SKM-1 (cell line): ENCODE data around the gene BTRC.
"Not testable (repeated sequence)": the region's sequence is repeated elsewhere in the genome, so short reads cannot be mapped to it uniquely, and the experiment has no call there.

Experiments used
- DNase-seq: peaks from one replicate; lab custom pipeline; 2025; ENCODE audit not compliant: unreplicated experiment; lab: John Stamatoyannopoulos, UW

Gene BTRC

DNA sequence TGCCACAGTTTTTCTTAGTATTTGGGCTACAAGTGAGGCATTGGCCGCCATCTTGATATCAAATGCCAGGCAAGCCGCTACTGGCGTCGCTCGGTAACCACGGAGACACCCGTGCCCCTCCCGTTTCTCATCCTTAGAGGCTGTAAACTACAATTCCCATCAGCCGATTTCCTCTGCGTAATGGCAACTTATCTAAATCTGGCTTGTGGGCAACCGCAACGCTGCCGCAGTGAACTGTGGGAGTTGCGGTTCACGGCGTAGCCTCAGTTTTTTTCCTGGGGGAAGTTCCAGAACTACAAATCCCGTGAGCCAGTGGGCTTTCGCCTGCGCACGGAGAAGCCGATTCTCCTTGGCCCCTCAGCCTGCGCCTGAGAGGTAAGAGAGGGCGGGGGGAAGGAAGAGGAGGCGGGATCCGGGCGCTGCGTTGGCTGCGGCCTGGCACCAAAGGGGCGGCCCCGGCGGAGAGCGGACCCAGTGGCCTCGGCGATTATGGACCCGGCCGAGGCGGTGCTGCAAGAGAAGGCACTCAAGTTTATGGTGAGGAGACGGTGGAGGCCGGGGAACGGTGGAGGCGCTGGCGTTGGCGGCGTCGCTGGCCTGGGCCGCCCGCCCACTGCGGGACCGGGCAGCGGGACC, at the start of gene BTRC:
Gene BTRC, plus strand, starts transcription at position 474 of the 636 bp plus-strand sequence. Its CDS starts 16 bp downstream, at position 490.
- DNase-seq = peak; percentile 97

DNA sequence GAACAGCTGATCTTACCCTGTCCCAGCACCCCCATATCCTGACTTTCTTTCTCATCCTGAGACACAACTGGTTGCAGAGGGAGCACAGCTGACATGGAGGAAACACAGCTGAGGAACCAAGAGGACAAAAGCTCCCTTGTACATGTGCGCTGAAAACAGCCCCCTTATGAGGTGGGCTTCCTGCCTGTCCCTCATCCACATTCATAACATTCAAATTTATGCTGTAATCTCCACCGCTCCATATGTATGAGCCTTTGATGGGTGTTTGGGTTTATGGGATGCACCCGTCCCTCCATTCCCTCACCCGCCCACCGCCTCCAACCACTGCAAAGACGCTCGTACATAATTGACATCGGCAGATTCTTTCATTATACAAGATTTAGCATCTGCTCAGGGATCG, 49.6 kb upstream of the BTRC start:
- no peak for DNase-seq

DNA sequence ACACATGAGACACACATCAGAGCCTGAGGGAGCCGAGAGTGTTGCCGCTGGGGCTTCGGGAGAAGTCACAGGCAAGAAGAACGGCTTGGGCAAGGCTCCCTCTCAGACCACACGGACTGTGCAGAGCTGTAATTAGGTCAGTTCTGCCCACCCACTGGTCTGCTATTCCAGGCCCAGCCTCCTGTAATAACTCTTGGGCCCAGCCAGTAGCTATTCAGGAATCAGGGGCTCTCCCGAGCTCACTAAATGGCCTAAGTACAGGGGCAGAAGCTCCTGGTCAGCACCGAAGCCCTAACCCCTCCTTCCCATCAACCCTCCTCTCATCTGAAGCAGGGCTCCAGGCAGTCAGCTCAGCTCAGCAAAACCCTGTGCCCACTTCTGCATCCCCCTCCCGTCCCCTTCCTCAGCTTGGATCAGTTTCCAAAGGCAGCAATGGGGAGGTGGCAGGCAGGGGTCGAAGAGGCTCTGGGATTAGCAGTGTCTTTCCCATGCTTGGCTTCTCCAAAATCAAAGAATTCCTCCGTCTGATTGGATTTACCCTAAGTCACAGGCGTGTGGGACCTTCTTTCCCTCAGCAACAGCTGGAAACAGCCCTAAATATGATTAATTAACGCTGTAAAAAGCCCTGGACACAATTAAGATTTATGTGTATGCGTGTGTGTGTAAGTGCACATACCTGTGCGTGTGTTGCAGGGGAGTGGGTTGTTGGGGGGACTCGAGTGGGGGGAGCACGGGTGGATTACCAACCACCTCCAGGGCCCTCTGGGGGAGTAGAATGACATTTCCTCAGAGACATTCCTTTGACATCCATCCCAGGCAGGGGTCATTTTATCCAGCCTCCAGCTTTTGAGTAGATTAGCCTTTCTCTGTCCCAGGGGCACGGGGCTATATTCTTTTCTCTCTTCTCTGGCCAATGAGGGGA, 48.4 kb upstream of the BTRC start:
- no peak for DNase-seq

DNA sequence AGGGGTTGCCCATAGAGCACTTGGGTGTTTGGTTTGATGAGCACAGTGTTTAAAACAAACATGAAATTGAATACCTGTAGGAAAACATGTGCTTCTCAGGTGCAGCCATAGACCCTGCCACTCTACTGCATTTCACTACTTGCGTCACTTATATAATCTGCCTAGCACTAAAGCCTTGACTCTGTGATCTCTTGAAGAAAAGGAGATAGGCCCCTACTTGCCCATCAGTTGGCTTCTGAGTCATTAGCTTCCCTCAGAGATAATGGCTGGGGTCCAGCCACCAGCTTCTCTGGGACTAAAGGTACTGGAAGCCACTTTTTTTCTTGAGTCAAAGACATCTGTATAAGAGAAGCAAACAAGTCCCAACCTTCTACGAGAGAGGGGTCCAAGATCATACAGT, 45.9 kb upstream of the BTRC start:
- DNase-seq = no peak

DNA sequence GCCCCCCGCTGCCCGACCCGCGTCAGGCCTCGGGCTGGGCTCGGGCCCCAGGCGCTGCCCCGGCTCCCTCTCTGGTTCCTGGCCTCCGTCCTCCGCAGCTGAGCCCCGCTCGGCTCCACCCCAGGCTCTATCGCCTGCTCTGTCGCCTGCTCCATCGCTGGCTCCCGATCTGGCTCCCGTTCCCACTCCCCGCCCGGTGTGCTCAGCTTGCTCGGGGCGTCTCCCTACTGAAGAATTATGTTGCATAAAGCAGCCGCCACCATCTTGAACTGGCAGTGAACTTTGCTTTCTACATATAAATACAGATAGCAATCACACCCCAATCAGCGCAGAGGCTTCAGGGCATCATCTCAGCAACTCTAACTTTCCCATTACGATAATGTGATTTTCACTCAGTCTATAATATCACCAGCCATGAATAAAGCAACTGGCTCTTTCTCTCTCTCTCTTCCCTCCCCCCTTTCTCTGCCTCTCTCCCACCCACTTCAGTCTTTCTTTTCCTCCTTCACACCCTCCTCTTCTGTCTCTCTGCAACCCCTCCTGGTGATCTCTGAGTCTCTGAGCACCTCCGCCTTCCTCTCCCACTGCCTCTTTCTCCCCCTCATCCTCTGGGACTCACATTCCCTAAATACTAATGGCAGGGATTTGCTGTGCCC, 43.3 kb upstream of the BTRC start:
- no peak for DNase-seq

DNA sequence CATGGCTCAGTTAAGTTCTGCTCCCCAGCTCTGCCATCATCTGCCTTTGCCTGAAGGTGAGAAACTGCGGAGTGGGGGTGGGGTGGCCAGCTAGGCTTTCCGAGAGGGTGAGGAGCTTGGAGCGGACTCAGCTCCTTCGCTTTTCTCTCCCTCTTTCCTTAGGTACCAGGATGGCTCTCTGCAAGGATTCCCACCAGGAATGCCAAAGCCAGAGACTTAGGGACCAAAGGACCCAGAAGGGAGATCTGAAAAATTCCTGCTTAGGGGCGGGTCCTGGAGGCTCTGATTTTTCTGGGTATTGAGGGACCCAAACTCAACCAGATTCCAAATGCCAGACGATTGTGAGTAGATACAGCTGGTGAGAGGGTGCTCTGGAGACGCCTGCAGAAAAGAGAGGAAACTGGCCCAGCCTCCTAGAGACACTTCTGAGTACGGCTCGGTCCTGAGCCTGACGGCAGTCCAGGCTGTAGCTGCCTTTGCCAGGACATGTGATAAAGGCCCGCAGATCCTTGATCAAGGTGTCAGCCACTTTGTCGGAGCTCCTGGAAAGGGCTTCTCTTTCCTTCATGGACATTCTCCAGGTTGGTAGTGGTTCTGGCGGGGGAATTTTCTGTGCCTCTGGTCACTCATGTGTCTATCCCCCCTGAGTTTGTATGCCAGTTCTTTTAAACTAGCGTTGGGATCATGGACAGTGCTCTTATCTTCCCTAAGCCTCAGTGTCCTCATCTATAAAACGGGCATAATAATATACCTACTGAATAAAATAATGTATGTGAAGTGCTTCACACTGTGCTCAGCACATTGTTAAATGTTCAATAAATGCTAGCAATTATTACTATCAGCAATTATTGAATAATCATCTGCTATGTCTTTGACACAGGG, 42.5 kb upstream of the BTRC start:
- no peak for DNase-seq

DNA sequence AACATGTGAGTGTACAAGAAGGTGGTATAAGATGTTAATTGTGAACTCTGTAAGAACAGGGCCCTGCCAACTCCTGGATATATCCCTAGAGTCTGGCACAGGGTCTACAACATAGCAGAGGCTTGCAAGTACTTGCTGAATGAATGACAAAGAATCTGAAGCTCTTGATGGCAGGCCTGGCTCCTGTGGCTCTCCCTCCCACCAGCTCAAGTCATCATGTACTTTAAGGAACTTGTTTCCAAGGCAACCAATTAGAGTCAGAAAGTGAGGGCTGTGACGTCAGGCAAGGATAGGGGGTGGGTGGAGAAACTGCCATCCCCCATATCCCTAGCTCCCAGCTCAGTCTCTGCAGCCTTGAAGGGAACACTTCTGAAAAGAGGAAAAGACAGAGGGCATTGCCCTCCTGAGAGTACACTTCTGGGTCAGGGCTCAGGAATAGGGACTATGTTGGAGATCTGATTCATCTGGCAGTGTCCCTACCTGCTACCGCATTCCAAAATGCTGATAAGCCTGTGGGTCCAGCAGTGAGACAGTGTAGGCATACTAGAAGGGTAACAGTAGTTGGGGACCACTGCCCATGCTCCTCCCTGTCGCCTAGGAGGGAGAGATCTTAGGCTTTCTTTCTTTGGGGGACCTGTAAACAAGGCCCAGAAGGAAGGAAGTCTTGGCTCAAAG, 34.6 kb upstream of the BTRC start:
- no peak for DNase-seq

DNA sequence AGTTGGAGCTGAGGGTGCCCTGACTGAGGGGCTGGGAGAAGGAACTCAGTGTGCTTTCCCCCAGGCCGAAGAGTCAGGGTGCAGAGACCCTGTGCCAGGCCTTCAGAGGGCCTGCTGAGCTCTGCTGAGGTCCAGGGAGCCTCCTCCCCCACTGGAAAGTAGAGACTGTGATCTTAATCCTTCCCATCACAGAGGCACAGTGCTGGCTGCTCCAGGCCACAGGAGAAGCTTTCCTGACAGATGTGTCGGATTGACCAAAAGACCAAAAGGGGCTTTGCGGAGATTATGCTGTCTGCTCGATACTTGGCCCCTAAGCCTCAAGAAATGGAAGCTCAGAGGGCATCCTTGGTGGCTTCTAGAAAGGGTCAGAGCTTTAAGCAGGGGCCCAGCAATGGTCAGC, 32.9 kb upstream of the BTRC start:
- DNase-seq = no peak

DNA sequence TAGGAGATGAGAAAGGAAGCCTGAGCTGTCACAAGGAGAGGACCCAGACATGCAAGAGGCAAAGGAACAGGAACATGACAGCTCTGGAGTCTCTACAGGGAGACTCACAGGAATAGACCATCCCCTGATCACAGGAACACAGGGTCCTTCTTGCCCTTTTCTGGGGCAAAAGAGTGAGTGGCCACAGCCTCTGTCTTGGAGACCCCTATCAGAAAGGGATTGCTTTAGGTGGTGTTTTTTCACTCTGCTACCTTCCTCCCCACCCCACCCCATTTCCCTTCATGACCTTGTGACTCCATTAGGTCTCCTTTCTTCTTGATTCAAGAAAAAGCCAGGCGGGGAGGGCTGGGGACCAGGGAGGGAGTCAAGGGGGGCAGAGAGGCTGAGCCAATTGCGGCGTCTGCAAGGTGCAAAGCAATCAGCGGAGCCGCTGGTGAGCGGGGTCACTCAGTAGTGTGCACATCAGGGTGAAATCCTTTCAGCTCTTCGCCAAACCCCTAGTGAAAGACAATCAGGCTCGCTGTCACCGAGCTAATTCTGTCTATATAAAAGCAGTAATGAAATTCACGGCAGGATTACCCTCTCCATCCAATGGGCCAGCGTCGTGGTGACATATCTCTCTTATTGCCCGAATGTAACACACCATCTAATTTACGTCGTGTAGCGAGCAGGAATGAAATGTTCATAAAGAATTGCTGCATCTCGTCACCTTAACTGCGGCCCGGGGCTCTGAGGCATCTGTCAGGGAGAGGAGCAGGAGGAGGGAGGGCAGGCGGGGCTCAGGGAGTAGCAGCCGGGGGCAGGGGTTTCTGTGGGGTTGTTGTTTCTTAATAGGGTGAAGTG, 31.5 kb upstream of the BTRC start:
- no peak for DNase-seq

DNA sequence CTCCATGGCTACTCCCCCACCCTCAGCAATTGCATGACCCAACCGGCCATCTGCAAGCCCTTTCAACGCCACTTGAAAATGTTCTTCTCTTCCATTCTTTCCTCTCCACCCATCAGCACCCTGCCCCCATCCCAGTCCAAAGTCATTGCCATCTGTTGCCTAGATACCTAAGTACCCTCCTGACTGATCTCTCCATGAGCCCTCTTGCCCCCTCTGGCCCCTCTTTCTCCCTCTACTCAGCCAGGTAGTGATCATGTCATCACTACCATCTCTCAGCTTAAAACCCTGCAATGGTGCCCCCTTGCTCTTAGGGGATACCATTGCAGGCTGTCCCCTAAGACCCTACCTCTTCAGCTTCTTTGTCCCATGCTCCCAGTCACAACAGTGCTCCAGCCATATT, 30.5 kb upstream of the BTRC start:
- no peak for DNase-seq

DNA sequence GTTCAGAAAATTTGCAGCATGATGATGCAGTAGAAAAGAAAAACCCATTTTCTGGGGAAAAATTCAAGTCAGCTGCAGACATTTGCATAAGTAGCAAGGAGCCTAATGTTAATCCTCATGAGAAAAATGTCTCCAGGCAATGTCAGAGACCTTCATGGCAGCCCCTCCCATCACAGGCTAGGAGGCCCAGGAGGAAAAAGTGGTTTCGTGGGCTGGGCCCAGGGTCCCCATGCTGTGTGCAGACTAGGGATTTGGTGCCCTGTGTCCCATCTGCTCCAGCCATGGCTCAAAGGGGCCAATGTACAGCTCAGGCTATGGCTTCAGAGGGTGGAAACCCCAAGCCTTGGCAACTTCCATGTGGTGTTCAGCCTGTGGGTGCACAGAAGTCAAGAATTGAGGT, 26.5 kb upstream of the BTRC start:
- DNase-seq = not testable (repeated sequence)

DNA sequence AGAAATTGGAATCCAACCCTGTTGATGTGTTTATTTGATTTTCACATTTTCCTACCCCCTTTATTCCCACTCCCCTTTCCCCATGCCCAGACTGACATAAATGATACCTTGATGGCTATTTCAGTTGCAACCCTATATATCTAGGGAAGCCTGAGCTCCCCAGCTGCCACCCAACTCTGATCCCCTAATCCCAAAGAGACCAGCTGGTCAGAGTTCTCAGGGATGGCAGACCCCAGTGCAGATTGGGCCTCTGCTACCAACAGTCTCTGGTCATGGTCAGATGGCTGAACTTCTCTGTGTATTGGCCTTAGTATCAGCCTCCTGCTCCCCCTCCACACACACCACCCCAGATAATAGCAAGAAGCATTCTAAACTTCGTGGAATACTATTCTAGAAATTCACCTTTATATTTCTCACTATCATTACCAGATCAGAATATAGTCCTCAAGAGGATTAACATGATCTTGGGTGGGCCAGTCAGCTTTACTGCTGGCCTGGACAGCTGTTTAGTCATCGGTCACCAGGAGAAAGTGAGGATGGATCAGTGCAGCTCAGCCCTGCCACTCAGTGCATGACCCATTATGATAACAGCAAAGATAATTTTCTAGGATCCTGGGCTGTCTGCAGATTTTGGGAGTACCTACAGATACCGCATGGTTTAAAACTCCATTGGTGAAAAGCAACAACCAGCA, 24.5 kb upstream of the BTRC start:
- no peak for DNase-seq

DNA sequence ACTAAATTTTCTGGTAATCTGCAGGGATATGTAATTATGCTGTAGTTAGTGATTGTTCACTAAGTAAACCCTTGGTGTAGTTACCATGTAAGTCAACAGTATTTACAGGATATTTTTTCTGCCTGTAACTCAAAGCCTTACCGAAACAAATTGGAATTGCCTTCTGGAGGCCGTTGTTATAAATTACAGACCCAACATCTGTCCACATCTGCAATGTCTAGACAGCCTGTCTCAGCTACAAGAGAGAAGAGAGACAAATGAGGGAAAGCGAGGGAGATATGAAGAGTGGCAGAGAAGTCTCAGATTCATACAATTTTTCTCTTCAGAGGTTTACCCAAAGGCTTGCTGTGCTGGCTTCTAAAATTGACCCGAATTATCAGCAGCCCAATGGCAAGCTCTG, 23.7 kb upstream of the BTRC start:
- no peak for DNase-seq

DNA sequence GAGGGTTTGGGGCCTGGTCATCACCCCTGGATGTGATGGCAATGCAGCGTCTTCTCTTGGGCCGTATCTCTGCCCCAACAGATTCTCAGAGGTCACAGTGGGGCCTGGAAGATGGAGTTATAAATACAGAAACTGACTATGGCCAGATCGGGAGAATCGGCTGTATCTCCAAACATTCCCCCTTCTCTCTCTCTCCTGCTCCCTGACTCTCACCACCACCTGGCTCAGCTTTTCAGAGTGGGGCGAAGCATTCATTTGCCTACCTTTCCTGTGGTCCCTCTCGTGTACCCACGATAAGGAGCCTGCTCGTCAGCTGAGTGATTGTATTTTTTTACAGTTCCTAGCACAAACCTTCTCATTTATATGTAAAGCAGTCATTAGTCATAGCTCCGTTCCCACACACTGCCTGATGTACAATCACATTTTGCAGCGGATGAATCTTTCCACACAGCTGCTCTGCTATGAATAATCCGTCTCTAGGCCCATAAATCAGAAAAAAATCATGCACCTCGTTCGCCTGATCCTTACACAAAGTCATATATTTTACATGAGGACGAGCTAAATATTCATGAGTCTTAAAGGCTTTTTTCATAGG, 23.2 kb upstream of the BTRC start:
- DNase-seq = no peak

DNA sequence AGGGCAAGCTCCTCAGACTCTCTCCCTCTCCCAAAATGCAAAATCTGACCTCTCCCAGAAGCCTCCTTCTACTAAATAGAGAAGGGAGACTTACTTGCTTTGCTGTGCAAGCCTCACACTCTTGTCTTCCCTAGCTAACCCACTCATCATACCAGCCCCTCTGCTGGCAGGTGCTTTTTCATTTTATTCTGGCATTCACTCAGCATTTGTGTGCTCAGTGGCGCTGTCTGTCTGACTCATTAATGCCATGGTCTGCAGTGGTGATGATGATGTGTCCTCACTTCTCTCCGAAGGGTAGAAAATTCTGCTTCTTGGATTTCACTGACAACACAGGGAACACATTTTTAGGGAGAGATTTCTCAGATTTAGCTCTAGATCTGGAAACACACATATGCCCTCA, 22.0 kb upstream of the BTRC start:
- DNase-seq = no peak

DNA sequence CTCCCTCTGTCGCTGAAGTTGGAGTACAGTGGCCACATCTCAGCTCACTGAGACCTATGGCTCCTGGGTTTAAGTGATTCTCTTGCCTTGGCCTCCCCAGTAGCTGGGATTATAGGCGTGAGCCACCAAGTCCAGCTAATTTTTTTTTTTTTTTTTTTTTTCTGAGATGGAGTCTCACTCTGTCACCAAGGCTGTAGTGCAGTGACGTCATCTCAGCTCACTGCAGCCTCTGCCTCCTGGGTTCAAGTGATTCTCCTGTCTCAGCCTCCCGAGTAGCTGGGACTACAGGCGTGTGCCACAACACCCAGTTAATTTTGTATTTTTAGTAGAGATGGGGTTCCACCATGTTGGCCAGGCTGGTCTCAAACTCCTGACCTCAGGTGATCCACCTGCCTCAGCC, 19.7 kb upstream of the BTRC start:
- DNase-seq = not testable (repeated sequence)

DNA sequence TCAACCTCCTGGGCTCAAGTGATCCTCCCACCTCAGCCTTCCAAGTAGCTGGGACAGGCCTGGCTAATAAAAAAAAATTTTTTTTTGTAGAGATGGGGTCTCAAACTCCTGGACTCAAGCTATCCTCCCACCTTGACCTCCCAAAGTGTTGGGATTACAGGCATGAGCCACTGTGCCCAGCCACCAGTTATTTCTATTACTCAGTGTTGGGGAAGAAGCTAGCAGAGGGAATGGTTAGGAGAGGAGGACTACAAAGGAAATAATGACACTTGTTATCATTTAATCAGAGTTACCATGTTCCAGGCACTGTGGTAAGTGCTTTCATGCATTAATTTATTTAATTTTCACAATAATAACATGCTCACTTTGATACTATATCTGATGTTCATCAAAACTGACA, 17.6 kb upstream of the BTRC start:
- no peak for DNase-seq

DNA sequence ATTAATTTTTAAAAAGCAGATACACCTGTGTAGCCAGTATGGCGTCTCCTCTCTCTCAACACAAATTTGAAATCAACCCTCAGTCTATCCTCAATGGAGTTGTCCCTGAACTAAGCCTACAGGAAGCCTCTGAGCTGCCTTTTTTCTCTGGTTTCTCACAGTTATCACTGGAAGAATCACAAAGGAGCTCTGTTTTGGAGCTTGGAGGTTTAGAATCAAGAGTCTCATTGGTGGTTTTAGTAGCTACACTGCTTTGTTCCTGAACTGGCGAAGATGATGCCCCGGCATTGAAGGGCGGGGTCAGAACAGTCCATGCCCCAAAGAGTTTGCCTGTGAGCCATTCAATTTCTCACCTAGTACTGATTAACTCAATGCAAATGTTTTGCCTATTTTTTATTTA, 16.1 kb upstream of the BTRC start:
- no peak for DNase-seq

DNA sequence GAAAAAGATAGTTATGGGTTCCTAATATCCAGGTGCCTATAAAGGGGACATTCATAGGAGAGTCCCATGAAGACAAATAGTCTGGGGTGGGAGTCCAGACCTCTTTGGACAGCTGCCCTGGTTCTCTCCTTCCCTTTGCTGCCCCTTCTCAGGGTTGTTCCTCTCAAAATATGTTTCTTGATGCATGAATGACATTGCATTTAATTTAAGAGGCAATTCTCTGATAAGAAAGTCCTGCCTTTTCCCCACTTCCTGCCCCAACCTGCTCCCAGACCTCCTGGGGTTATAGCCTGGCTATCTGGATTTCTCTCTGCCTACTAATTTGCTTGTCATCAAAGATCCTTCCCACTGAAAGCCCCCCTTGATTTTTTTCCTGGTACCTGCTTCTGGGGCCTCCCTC, 12.5 kb upstream of the BTRC start:
- no peak for DNase-seq
